Stimulated activated CD8-positive, alpha-beta memory T cell treated with anti-CD3 and anti-CD28 coated beads, Interleukin-15, amount 100 ng/mL, for 48 hours (primary cell): ENCODE measurements around the gene MRPL21.

Experiments
- DNase-seq, 2 donors: peaks; one replicate each; pipeline ENCODE4 v3.0.0-alpha.2; 2020; ENCODE audit warnings: low read depth in 2 of 2

Gene MRPL21

DNA sequence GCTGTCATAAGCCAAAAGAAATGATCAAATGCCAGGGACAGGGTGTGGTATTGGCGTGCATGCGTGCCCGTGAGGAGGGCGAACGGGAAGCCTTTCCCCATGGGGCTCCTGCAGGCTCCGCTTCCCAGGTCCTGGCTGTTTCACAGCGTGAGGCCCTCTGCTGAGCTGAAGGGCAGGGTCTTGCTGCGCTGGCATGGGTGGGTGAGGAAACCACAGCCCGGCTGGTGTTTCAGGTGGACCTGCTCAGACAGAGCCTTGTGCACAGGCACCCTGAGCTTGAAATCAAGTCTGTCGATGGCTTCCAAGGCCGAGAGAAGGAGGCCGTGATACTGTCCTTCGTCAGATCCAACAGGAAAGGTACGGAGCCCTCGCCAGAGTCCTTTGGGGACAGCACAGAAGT, 31.4 kb upstream of the MRPL21 start:
- no peak for DNase-seq

DNA sequence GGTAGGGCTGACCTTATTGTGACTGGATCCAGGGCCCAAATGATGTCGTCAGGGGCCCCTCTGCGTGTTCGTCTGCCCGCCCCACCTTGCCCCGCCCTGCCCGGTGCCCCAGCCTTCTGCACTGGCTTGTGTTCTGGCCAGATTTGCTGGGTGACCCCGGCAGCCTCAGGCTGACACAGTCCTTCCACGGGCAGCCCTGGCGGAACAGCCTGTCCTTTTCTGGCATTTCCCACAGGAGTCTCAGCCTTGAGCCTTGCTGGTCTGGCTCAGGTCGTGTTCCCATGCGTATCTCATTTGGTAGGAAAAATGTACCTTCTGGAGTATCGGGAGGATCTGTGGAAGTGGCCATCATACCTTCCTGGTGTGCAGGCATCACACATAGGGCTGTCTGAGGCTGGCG, 31.0 kb upstream of the MRPL21 start:
- DNase-seq: no peak

DNA sequence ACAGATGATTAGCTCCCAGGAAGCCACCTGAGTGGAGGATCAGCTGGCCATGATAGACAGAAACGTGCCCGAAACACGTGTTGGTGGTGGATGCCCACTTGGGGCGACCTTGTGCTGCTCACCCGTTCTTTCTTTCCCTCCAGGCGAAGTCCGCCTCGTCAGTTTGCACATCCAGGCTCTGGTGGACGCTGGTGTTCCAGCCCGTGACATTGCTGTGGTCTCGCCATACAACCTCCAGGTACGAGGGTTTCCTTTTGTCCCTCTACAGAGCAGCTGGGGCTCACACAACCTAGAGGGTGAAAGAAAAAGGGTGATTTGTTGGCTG, 30.7 kb upstream of the MRPL21 start:
- DNase-seq: no peak

DNA sequence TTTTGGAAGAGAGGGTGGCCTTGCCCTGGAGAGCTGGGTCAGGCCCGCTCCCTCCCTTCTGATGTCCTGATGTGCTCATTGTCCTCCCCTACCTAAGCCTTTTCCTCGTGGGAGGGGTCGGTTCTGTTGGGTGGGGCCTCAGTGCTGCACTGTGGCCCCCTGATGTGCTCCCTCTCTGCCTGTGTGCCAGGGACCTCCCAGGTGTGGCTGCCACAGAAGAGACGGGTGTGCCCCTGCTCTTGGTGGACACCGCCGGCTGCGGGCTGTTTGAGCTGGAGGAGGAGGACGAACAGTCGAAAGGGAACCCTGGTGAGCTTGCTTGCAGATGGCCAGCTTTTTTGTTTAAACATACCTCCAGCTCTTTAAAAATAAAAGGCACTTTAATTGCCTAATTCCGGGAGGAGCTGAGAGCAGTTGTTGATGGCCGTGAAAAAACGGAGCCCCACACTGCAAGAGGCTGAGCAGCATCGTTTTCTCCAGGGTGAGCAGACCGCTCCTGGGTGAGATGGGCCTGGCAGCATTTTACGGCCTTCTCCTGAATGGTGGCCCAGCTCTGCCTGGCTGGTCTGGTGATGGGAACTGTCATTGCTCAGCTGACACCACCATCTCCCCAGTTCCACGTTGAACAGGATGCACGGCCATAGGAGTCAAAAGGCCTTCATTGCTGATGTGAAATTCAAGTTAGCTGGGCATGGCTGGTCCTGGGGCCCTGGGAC, 30.1 kb upstream of the MRPL21 start:
- no peak for DNase-seq

DNA sequence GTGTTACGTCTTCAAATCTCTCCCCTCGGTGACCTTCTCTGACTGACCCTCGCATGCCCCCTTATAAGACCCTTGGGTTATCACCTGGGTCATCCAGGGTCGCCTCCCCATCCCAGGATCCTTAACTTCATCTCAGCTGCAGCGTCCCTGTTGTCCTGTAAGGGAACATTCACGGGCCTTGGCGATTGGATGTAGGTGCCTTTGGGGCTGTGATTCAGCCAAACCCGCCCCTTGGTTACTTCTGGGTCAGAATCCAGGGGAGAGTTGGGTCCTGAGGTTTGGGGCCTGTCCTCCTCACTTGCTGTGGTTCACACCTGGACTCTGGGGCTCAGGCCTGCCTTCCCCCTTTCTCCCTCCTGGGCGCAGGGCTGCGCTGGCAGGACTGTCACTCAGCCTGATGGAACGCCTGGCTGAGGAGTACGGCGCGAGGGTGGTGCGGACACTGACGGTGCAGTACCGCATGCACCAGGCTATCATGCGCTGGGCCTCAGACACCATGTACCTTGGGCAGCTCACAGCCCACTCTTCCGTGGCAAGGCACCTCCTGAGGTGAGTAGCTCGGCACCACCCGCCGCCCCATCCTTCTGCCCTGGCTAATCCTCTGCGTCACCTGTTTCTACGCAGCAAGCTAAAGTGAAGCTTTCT, 29.4 kb upstream of the MRPL21 start:
- DNase-seq: no peak

DNA sequence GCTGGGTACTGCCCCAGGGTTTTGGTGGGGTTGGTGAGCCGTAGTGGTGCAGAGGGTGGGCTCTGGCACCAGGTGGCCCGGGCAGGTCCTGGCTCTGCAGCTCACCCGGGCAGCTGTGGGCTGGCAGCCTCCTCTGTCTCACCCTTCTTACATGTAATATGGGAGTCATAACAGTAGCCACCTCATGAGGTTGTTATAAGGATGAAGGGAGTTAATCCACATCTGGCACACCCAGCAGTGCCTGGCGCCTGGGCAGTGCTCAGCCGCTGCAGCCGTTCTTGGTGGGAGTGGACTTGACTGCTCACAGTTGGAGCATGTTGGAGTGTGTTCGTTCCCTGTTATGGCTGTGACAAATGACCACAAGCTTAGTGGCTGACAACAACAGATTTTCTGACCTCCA, 28.7 kb upstream of the MRPL21 start:
- no peak for DNase-seq

DNA sequence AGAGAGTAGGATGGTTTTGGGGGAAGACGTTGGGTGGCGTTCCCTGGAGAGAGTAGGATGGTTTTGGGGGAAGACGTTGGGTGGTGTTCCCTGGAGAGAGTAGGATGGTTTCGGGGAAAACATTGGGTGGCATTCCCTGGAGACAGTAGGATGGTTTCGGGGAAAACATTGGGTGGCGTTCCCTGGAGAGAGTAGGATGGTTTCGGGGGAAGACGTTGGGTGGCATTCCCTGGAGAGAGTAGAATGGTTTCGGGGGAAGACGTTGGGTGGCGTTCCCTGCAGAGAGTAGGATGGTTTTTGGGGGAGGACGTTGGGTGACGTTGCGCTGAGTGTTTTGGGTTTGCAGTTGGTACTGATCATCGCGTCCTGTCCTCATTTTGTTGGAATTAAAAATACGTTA, 28.3 kb upstream of the MRPL21 start:
- DNase-seq: no peak

DNA sequence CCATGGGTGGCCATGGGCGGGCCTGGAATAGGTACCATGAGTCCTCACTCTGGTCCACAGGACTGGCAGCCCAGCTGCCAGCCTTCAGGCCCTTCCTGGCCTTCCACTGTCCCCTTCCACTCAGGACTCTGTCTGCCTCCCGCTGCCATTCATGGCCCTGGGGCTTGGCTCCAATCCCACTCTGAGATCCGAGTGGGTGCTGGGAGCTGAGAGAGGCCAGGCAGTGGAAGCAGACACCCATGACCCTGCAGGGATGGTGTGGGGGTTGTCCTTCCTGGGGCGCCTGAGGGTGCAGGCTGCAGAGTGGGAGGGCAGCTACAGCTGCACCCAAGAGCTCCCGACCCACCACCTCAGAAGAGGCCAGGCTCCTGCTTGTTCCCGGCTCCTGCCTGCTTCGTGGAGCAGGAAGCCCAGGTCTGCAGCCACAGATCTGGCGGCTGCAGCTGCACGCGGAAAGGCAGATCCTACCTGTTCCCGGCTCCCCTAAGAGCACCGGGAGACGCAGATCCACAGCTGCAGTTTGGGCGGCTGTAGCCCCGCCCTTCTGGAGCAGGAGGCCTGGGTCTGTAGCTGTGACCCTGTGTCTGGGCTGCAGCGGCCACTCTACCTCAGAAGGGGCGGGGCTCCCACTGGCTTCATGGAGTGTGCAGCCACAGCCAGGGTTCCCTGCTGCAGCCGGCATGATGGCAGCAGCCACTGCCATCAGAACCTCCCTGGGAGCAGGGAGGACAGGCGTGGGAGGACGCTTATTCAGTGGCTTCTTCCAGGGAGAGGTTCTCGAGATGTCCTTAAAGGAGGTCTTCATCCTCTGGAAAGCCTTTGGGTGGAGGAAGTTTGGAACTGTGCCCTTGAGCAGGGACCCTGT, 27.6 kb upstream of the MRPL21 start:
- DNase-seq: no peak

DNA sequence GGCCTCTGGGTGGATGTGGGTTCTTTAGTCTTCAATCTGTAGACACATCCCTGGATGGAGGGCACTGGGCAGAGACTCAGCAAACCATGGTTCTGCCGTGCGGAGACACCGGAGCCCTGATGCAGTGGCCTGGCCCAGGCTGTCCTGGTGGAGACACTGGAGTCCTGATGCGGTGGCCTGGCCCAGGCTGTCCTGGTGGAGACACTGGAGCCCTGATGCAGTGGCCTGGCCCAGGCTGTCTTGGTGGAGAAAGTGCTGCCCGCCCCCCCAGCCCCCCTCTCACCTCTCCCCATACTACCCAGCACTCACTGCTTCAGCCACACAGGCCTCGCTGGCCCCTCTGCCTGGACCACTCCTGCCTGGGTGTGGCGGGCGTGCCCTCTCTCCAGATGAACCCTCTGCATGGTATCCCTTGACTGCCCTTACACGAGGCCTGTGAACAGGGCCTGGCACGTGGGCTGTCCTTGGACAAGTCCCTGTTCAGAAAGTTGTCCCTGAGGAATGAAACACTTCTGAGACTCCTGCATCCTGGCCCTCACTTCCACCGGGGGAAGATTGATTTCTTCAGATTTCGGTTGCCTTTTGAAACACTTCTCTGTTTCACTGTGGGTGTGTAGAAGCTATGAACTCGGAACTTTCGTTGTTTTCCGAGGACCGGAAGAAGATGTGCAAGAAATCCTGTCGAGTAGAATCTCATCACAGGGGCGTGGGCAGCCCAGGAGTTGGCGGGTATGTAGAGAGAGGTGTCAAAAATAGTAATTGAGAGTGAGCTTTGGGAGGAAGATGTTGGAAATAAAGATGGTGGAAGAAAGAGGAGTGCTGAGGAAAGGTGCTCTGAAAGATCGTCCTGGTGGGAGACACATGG, 26.3 kb upstream of the MRPL21 start:
- no peak for DNase-seq

DNA sequence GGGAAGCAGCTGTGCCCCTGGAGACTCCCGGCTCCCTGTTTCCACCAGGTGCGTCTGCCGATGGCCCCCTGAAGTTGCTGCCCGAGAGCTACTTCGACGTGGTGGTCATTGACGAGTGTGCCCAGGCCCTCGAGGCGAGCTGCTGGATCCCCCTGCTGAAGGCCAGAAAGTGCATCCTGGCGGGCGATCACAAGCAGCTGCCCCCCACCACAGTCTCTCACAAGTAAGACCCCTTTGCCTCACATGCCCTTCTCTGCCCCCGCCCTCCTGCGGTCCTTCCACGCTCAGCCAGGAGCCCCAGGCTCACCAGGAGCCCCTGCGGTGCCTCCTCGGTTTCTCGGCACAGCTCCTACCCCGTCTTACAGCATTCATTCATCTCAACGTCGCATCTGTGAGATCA, 25.5 kb upstream of the MRPL21 start:
- DNase-seq: no peak

DNA sequence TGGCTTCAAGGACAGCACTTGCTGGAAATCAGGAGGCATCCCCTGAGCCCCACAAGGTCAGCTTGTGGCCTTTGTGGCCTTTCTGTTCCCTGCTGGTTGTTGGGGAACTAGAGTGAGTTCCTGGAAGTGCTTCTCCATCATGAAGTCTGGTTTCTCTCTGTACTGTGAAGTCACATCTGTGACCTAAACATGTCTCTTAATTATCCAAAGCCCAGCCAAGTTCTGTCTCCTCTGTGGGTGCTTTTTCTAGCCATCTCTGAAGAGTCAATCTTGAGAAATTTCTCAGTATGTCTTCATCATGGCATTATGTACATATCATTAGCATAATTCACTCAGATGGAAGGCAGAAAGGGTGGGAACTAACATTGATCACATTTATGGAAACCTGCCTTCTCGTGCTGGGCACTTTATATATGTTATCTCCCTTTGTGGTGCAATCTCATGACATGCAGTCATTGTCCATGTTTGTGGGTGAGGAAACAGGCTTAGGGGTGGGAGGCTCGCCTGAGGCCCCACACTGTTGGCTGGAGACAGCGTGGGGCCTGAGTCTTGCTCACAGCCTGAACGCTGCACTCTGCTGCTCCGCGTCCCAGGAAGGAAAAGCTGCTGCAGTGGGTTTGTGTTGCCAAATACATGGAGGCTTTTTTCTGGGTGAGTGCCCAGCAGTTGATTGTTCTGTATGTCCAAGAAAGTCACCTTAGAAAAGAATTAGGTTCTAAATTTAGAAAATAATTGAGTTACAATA, 24.7 kb upstream of the MRPL21 start:
- DNase-seq: no peak

DNA sequence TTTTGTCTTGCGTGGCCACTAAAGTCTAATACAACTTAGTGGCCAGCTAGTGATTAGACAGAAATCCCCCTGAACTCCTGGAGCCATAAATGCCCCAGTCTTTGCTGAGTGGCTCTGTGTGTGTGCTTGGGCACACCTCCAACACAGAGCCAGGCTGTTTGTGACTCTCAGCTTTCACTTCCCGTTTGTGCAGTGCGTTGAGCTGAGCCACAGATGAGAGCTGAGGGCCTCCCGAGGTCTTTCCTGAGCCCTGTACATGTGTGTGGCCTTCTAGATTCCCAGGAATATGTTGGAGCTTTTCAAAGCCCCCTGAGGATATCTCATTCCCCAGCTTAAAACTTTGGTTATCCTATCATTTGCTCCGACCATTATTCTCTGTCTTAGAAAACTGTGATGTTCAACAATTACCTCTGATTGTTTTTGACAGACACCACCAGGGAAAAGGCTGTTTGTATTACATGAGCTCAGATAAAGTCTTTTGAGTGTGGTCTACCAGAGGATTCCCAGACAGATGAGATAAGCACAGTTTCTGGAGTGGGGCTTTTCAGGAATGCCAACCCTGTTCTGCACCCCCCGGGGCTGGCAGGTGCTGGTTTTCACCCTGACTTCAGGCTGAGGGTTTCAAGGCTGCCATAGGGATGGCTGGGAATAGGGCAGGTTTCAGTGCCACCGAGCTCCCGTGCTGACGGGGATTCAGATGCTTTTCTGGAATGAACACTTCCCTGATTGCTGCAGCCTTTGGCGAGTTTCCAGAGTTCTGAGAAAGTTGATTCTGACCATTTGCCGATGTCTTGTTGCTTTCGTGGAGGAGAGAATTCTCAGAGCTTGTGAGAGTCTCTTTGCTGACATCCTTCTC, 23.9 kb upstream of the MRPL21 start:
- no peak for DNase-seq

DNA sequence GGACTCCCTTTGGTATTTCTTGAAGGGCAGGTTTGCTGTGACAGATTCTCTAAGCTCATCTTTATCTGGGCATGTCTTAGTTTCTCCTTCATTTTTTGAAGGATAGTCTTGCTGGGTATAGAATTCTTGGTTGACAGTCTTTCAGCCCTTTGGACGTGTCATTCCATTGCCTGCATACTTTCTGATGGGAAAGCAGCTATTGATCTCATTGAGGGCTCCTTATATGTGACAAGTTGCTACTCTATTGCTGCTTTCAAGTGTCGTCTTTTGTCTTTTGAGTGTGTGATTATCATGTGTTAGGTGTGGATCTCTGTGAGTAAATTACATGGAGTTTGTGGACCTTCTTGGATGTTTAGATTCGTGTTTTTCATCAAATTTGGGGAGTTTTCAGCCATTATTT, 22.0 kb upstream of the MRPL21 start:
- DNase-seq: no peak

DNA sequence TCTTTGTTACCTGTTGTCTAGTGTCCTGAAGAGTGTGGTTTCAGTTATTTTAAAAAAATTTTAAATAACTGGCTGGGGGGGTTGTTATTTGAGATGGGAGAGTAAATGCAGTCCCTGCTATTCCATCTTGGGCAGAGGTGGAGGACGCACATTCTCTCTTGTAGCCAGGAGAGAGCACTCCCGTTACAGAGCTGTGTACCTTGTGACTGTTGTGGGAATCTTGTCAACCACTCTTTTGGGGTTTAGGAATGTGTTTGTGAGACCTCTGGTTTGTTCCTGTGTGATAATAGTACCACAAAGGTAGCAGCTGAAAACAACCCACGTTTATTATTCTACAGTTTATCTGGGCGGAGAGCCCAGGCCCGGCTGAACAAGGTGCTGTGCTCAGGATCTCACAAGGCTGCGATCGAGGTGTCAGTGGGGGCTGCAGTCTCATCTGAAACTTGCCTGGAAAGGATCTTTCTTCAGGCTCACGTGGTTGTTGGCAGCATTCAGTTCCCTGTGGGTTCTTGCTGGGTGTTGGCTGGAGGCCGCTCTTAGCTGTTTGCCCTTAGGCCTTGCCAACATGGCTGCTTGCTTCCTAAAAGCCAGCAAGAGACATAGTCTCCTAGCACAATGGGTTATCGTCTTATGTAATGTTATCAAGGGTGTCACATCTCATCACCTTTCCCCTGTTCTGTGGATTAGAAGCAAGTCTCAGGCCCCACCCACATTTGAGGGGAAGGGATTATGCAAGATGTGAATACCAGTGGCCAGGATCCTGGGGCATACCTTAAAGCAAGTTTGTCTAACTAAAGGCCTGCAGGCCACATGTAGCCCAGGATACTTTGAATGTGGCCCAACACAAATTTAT, 20.7 kb upstream of the MRPL21 start:
- no peak for DNase-seq

DNA sequence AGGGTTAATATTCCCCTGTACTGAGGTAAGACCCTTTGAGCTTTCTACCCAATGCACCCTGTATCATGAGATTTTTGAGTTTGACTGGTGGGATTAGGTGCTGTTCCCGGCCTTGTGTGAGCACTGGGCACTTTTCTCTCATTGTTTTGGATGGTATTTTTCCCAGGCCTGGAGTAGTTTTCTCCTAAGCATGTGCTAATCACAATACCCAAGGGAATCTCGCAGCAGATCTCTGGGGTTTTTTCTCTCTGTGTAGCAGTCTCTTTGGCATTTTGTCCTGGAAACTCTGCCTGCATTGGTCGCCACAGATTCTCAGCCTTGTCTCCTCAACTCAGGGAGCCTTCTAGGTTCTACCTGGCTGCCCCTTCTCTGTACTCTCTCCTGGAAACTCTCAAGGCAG, 20.0 kb upstream of the MRPL21 start:
- DNase-seq: no peak

DNA sequence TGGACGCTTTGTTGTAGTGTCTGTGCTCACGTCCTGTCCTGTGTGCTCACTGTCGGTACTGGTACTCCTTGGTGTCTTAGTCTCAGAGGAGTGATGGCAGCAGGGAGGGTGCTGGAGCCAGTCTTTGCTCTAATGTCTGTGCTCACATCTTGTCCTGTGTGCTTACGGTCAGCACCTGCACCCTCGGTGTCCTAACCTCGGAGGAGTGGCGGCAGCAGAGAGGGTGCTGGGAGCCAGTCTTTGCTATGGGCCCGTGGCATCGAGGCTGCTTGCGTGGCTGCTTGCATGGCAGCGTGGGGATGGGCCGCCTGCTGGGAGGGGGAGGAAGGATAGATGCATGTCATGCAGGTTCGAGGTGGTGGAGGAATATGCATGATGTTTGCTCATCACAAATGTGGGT, 12.8 kb upstream of the MRPL21 start:
- no peak for DNase-seq

DNA sequence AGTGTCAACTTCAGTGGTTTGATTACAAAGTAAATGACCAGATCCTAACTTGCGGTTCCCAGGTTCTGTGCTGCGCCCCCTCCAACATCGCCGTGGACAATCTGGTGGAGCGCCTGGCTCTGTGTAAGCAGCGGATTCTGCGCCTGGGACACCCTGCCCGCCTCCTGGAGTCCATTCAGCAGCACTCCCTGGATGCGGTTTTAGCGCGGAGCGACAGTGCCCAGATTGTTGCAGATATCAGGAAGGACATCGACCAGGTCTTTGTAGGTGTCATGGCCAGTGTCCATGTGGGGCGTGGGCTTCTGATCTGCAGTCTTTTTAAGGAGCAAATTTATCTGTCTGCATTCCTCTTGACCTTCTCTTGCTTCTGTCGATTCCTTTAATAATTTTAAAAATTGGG, 11.1 kb upstream of the MRPL21 start:
- no peak for DNase-seq

DNA sequence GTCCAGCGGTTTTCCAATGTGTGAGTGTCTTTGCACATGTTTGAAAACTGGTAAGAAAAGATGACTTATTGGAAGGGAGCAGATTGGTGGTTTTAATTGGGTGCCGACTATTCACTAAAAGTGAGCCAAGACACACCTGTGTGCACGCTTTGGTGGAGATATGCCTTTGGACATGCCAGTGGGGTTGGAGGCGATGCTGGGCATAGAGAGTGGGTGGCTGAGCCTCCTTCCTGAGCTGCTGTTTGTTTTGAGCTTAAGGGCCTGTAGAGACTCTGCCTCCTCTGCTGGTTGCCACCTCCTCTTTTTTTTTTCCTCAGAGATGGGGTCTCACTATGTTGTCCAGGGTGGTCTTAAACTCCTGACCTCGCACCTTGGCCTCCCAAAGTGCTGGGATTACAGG, 9.6 kb upstream of the MRPL21 start:
- no peak for DNase-seq

DNA sequence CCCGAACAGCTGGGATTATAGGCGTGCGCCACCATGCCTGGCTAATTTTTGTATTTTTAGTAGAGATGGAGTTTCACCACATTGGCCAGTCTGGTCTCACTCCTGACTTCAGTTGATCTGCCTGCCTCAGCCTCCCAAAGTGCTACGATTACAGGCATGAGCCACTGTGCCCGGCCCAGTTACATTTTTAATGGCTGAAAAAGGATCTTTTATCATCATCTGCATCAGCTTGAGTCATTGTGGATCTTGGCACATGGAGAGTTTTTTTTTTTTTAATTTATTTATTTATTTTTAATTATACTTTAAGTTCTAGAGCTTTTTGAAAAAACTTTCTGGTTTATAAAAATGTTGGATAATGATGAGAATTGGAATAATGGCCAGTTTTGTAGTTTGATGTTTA, 8.6 kb upstream of the MRPL21 start:
- DNase-seq: no peak

DNA sequence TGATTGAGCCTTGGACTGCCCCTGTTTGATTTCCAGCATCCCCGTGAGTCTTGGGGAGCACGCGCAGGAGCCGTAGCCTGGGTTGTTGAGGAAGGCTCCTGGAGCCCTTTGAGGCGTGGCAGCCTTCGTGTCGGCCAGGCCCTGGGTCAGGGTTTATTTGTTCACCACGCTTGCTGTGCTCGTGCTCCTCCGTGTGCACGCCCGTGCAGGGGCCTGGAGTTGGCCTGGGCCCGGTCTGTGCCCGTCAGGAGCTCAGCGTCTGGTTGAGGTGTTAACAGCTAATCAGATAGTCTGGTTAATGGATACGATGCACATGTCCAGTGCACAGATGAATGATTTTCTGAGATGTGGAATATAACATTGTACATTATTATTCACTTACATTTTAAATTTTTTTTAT, 8.1 kb upstream of the MRPL21 start:
- no peak for DNase-seq
